Myocyte (in vitro differentiated cells): ENCODE data around the gene SLC1A2. TPM values are rescaled to one million over a fixed set of nuclear protein-coding genes. Genes with fewer than 3 reads are reported as not detected.

Source experiments
- total RNA-seq: library from RNA; depleted of rRNA; stranded (reverse); fragments of >200 nt; gene quantifications from 2 replicates; pipeline ENCODE4 v1.2.3, GENCODE V29; 2014

The SLC1A2 gene
- total RNA-seq, 1 donor from 2014 or later, result 2.9 TPM

Other genes with a start within 250 kb of the SLC1A2 start
- gene PAMR1, start 106.1 kb upstream of the SLC1A2 start, total RNA-seq, result 1.2 and 3.8 TPM in 2 replicates
- gene FJX1, start 198.9 kb upstream of the SLC1A2 start, total RNA-seq, result 42.9 and 48.1 TPM in 2 replicates
- gene TRIM44, start 243.2 kb upstream of the SLC1A2 start, total RNA-seq, result 43.5 and 56.8 TPM in 2 replicates